DND-41 (cell line): Measurements from ENCODE around the gene SMIM29.

Experiments used
- CTCF ChIP-seq: IDR thresholded peaks from 2 replicates; pipeline ENCODE4 v1.5.1; 2012; ENCODE audit warnings: borderline replicate concordance, low read length, moderate library complexity, mild to moderate bottlenecking; ENCODE audit not compliant: poor library complexity, severe bottlenecking; ENCODE audit errors: extremely low read depth
- EZH2 ChIP-seq: IDR thresholded peaks from 3 replicates; pipeline ENCODE4 v1.6.1; 2012; ENCODE audit warnings: borderline replicate concordance, low read depth, mild to moderate bottlenecking, moderate library complexity, low read length, inconsistent platforms; ENCODE audit not compliant: severe bottlenecking

- TF ChIP-seq CTCF (no peak), EZH2 (no peak)
Measured at GRCh38 chr6:34233867-34234266, 14.9 kb downstream of the SMIM29 start.
